H7 (cell line): ENCODE data around the gene PEX7. TPM values are rescaled to one million over a fixed set of nuclear protein-coding genes. Genes with fewer than 3 reads are reported as not detected.
A peak's percentile ranks its signal among the peaks of the same experiment; 100 is the strongest.
"Not testable (repeated sequence)": the region's sequence is repeated elsewhere in the genome, so short reads cannot be mapped to it uniquely, and the experiment has no call there.

Source experiments
- DNase-seq: peaks from one replicate; pipeline ENCODE4 v3.0.0; 2012
- H3K27me3 ChIP-seq: 2 replicates; pipeline ENCODE4 v1.6.0; 2011; ENCODE audit warnings: mild to moderate bottlenecking, low read length; ENCODE audit not compliant: control insufficient read depth, insufficient read depth
- H3K36me3 ChIP-seq: replicated peaks from 2 replicates; pipeline ENCODE4 v1.5.1; 2011; ENCODE audit warnings: low read length; ENCODE audit not compliant: control insufficient read depth, insufficient read depth
- H3K4me3 ChIP-seq: 2 replicates; pipeline ENCODE4 v1.5.1; 2011; ENCODE audit warnings: low read depth, mild to moderate bottlenecking, control low read depth, low read length, moderate library complexity; ENCODE audit not compliant: insufficient read depth
- total RNA-seq: library from RNA; depleted of rRNA; stranded (reverse); fragments of >200 nt; shearing (Covaris generic); gene quantifications from 2 replicates; pipeline ENCODE4 v1.2.3, GENCODE V29; 2014

The PEX7 gene
- total RNA-seq, 1 experiment from 2014 or later = 11.8 TPM

DNA sequence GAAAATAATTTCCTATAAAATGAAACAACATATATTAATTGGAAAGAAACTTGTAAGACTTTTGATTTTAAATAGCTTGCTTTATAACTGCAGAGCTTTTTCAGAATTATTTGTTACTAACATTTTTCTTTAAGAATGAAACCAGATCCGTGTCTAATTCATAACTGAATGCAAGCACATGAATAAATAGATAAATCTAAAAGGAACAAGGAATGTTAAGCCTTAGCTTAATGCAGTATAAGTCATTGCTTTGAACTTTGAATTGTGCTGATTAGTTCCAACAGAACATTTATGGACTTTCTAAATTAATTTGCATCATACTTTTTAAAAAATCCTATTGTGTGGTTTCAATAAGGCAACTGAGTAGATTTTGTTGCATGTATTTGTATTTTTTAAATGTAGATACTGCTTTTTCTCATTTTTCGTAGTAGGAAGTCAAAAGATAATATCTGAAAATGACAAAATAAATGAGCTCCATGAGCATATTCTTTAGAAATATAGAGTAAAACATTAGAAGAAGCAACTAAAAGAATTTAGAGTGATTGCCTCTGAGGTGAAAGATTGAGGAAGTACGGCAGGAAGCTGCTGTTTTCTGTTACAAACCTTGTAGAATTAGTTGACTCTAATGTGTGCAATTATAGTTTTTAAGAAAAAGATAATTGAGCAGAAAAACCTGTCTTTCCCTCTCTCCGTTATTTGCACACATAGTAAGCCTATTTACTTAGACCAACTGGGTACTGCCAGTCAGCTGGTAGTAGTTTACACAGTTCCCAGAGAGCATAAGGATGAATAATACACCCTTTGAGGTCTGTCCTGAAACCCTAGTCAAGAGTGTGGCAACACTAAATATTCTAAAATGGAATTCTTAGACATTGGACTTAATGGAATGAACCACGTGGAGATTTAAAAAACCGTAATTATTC is 67.1 kb downstream of the PEX7 start:
- DNase-seq = no peak
- H3K36me3 ChIP-seq = no peaks in the 10 kb centered on the region
- no peak overlapping the region for H3K4me3 ChIP-seq
- no peaks in the 10 kb centered on the region for H3K27me3 ChIP-seq

DNA sequence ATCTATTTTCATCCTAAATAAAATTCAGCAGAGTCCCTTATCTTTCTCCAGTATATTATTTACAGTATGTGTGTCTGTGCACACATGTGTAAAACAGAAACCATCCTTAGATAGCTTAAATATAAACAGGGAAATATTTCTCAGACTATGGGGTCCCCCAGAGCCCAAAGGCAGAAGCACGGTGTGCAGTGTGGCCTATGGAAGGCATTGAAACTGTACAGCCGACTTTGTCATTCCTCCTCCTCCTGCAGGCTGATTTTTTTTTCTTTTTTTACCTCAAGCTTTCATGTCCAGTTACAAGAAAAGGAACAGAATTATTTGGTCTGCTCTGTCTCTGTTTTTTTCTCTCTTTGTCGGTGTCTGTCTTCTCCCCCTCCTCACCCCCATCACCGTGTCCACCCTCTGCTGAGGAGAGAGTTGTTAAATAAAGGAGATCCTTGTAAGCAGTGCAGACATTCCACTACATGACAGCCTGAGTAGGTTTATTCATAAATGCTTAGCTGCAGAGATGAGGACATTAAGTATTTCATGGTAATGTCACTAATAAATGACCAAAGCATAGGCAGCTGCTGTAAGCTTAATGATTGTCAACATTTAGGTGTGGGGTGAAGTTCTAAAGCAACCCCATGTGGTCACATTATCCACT is 67.9 kb downstream of the PEX7 start:
- H3K27me3 ChIP-seq = no peaks in the 10 kb centered on the region
- H3K36me3 ChIP-seq = no peaks in the 10 kb centered on the region
- no peak overlapping the region for H3K4me3 ChIP-seq
- no peak for DNase-seq

DNA sequence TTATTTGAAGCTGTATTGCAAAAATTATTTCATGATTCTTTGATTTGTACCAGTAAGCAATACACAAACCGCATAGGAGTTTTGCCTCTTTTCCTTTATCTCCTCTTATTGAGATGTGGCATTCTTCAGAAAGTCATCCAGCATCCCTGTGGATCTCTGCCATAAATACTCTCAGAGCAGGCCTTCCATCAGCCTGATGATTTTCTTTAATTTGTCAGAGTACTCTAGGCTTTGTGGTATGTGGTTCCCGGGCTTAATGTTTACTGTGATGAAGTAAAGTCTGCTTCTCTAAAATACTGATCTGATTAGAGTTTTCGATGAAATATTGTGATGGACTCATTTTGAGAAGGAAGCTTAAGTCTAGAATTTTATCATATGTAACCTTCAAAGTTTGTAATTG is 68.6 kb downstream of the PEX7 start:
- Histone ChIP-seq H3K36me3 (no peaks in the 10 kb centered on the region), H3K4me3 (no peak overlapping the region), H3K27me3 (no peaks in the 10 kb centered on the region)
- no peak for DNase-seq

DNA sequence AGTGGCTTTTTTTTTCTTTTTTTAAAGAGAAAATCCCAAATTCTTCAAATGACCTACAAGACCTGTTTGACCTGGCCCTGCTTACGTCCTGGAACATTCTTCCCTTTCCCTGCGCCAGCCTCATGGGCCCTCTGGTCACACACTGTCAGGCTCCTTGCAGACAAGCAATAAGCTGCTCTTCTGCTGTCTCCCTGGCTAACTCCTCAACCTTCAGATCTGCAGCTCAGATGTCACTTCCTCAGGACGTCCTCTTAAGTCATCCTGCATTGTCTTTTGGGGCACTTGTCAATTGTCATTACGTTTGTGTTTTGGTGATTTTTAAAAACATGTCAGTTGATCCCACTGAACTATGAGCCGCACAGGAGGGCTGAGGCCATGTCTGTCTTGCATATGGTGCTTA is 70.8 kb downstream of the PEX7 start:
- Histone ChIP-seq H3K27me3 (no peaks in the 10 kb centered on the region), H3K36me3 (no peaks in the 10 kb centered on the region), H3K4me3 (no peak overlapping the region)
- DNase-seq = no peak

DNA sequence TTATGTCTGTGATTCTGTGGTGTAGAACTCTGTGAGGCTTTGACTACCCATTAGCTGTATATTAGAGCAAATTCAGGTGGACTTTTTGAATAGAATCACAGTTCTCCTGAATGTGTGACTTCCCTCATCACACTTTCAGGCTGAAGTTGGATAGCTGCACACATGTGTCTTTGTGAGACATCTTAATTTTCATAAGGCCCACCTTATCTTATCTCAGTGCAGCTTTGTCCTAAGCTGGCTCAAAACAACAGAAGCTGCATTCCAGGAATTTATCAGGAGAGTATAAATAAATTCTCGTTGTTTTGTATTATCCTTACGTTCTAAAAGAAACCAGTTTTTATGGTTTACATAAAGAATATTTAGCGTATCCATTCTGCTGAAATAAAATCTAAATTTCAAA is 73.5 kb downstream of the PEX7 start:
- peaks cover 2% of the 10 kb centered on the region for H3K36me3 ChIP-seq
- H3K27me3 ChIP-seq = no peaks in the 10 kb centered on the region
- no peak overlapping the region for H3K4me3 ChIP-seq
- no peak for DNase-seq

DNA sequence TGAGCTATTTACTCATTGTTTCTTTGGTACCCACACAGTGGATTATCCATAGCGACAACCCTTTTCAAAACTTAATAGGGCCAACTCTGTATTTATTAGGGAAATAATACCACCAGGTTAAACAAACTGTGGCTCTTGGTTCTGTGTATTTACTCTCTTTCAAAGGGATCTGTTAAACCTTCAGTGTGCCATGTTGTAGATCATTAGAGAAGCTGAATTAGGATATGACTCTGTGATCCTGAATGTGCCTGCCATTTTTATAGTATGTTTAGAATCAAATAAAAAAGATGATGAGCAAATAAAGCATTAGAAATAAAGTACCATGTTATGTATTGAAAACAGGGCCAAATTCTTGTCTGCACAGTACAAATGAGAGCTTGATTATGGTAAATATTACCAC is 74.7 kb downstream of the PEX7 start:
- H3K36me3 ChIP-seq = peaks cover 5% of the 10 kb centered on the region
- no peaks in the 10 kb centered on the region for H3K27me3 ChIP-seq
- no peak for DNase-seq
- no peak overlapping the region for H3K4me3 ChIP-seq

DNA sequence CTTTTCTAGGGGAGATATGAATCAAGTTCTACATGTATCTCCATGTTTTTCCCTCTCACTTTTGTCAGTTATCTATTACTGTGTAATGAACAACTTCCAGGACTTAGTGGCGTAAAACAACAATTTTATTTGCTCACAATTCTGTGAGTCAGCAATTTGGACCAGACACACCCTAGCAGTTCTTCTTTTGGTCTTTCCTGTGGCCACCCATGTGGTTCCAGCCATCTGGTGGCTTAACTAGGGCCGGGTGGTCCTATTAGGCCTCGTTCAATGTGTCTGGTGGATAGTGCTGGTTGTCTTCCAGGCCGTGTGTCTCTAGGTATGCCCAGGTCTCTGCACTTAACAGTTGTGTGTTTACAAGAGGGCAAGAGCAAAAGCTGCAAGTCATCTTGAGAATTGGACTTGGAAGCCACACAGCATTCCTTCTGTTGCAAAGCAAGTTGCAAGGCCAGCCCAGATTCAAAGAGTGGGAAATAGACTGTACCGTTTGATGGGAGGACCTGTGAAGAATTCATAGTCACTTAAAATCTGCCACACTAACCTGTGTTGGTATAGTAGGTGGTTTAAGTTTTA is 78.9 kb downstream of the PEX7 start:
- DNase-seq = no peak
- Histone ChIP-seq H3K36me3 (peaks cover 5% of the 10 kb centered on the region), H3K27me3 (no peaks in the 10 kb centered on the region), H3K4me3 (no peak overlapping the region)

DNA sequence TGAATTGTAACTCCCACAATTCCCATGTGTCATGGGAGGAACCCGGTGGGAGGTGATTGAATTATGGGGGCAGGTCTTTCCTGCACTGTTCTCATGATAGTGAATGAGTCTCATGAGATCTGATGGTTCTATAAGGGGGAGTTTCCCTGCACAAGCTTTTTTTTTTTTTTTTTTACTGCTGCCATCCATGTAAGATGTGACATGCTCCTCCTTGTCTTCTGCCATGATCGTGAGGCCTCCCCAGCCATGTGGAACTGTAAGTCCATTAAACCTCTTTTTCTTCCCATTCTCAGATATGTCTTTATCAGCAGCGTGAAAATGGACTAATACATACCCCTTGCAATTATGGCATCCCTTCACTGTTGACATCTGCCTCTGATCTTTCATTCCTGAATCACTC is 82.1 kb downstream of the PEX7 start:
- H3K27me3 ChIP-seq, H3K36me3 ChIP-seq, DNase-seq, H3K4me3 ChIP-seq: not testable (repeated sequence)

DNA sequence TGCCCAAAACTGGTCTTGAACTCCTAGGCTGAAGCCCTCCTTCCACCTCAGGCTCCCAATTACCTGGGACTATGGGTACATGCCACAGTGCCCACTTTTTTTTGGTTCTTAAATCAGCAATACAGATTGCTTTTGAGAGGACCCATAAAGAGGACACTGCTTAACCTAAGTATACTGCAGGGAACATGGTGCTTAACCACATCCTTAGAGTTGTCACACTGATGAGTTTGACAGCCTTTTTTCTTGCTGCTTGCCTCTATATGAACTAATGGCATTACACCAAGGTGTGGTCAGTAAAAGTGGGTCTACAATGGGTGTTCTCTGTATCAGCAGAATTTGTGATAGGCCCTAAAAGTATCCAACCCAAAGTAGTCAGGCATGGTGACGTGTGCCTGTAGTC is 92.6 kb downstream of the PEX7 start:
- Histone ChIP-seq H3K27me3 (peaks cover 4% of the 10 kb centered on the region), H3K36me3 (no peaks in the 10 kb centered on the region), H3K4me3 (no peak overlapping the region)
- no peak for DNase-seq

DNA sequence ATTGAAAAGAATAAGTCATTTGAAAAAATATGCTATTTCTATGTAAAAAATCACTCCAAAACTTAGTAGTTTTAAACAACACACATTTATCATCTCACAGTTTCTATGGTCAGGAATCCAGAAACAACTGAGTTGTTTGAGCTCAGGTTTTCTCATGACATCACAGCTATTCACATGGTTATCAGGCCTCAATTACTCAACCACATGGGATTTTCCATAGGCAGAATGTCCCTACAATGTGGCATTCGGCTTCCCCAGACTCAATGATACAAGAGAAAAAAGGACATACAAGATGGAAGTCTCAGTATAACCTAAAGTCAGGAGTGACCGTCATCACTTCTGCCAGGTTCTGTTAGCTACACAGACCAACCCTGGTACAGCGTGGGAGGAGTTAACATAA is 96.3 kb downstream of the PEX7 start:
- no peak overlapping the region for H3K4me3 ChIP-seq
- peaks cover 42% of the 10 kb centered on the region for H3K27me3 ChIP-seq
- no peaks in the 10 kb centered on the region for H3K36me3 ChIP-seq
- no peak for DNase-seq

DNA sequence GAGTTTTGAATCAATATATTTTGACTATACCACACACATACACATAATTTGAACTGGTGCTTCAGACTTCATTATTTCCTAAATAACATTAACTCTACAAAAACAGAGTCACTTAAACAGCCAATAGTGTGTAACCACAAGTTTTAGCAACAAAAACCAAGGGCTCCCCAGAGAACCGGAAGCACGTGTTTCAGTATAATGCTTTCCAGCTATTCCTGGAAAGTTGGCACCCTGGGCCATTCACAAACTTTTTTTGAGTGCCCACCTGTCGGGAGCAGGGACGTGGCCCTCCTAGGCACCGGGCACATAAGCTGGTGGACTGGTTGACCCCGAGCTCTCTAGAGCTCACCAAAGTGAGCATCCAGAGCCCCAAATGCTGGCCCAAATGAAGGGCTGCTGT is 97.8 kb downstream of the PEX7 start:
- Histone ChIP-seq H3K27me3 (peaks cover 51% of the 10 kb centered on the region), H3K4me3 (no peak overlapping the region), H3K36me3 (no peaks in the 10 kb centered on the region)
- DNase-seq = no peak

DNA sequence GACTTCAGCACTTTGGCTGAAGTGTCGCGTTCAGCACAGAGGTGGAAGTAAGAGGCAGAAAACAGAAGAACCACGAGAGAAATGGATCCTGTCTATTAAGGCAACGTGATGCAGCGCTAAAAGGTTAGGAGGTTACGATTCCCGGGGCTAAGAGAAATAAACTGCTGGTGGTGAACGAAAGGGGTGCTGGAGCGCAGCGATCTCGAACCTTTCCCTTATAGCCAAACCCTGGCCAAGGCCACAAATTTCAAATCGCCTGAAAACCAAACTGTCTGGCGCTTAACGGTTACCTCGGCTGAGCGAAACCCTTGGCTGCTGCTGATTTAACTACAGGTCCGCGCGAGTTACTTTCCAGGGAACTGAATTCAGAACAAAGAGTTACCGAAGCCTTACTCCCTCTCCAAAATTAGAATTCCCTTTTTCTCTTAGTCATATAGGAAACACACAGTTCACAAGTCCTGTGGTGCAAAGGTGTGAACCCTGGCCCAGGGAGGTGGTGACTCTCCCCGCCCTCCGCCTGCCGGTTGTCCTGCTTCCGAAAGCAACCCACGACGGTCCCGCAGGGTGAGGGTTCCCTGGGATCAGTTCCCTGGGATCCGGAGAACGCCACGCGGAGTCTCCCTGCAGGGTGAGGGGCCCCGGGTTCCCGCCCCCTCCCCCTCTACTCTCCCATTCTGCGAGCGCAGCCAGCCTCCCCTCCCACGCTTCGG is 98.4 kb downstream of the PEX7 start:
- Histone ChIP-seq H3K27me3 (peaks cover 51% of the 10 kb centered on the region), H3K36me3 (no peaks in the 10 kb centered on the region), H3K4me3 (peak overlapping the region; percentile 48)
- DNase-seq = peak; percentile 74

DNA sequence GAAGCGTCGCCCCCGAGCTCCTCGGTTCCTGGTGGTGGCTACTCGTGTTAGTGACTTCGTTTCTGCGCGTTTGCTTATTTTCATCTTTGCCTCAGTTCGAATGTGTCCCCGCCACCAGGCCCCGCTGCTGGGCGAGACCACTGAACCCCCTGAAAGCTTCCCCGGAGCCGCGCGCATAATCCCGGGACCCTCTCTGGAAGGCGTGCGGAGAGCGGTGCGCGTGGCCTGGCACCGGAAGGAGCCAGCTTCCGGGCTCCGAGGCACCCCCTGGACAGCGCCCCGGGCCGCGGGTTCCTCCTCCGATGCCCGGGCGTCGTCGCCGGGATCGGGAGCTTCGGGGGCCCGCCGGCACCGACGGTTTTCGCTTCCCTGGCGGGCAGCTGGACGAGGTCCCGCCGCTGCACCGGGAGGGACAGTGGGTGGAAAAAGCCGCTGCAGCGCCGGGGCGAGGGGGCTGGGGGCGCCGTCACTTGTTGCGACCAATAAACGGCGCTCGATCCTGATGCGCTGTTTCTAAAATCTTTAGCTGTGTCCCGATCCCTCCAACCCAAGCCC is 99.1 kb downstream of the PEX7 start:
- H3K27me3 ChIP-seq = peaks cover 51% of the 10 kb centered on the region
- DNase-seq = peak; percentile 76

DNA sequence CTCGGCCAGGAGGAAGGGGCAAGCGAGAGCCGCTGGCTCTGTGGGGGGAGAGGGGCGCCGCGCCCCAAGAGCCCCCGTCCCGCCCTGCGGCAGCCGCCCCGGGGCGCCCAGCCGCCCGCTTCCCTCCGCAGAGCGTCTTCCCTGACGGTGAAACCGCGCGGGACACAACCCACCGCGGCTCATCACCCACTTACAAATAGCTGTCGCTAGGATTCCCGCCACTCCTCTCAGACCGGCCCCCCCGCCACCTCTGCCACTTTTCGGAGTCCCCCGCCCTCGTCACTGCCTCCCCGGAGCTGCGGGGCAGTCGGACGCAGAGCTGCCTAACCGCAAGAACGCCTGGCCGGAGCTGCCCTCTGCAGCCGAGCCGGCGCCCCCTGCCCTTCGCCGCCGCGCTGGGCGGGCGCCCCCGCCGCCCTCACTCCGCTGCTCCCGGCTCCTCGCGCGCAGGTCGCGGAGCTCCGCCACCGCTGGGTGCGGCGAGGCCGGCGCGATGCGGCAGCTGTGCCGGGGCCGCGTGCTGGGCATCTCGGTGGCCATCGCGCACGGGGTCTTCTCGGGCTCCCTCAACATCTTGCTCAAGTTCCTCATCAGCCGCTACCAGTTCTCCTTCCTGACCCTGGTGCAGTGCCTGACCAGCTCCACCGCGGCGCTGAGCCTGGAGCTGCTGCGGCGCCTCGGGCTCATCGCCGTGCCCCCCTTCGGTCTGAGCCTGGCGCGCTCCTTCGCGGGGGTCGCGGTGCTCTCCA is 99.7 kb downstream of the PEX7 start, which contains the start of gene SLC35D3:
SLC35D3 (plus strand) TSS at position 366 of the 749 bp plus-strand sequence; CDS start at position 494, 128 bp downstream.
- DNase-seq = peak; percentile 85
- Histone ChIP-seq H3K36me3 (no peaks in the 10 kb centered on the region), H3K4me3 (peak within 1 kb of the TSS; percentile 48), H3K27me3 (peaks cover 51% of the 10 kb centered on the region)

More for the DNA sequence above, 99.1 kb downstream of the PEX7 start:
- H3K4me3 ChIP-seq = peak overlapping the region; percentile 48
- no peaks in the 10 kb centered on the region for H3K36me3 ChIP-seq
